ENCODE results near the gene RNF217. TPM values are rescaled to one million over a fixed set of nuclear protein-coding genes. Genes with fewer than 3 reads are reported as not detected.

Gene RNF217
- total and polyA plus RNA-seq, 2 of the 8 experiments (the other 6 are each of a cell fraction or from before 2014, with no cell fraction given), result 2.0 to 8.9 TPM

- Histone ChIP-seq H3K4me1 (replicated peaks in 1 of 4; ENCODE audit: control insufficient read depth in 3 of 4, insufficient read depth in 4 of 4, low read length in 3 of 4) (no peaks in the 10 kb centered on the region), H2BK20ac (ENCODE audit: low read length) (no peak overlapping the region), H3K56ac (replicated peaks; ENCODE audit: insufficient read length, low read depth, low read length) (no peak overlapping the region), H2BK5ac (ENCODE audit: low read depth, low read length) (no peak overlapping the region), H3K18ac (ENCODE audit: extremely low read depth, low read length) (no peak overlapping the region), H4K20me1 (replicated peaks in 1 of 2; ENCODE audit: control insufficient read depth in 1 of 2, insufficient read depth in 2 of 2, low read length in 2 of 2) (no peaks in the 10 kb centered on the region), H3K4me3 (ENCODE audit: extremely low read depth in 1 of 4, insufficient read depth in 2 of 4, low read depth in 3 of 4, low read length in 4 of 4) (no peak overlapping the region), H3K14ac (ENCODE audit: insufficient read length) (no peak overlapping the region), H3K4ac (replicated peaks; ENCODE audit: insufficient read length, low read depth, low read length) (no peak overlapping the region), H3K79me2 (ENCODE audit: control insufficient read depth in 1 of 2, insufficient read depth in 2 of 2, low read length in 2 of 2) (no peaks in the 10 kb centered on the region), H2BK12ac (ENCODE audit: low read depth, low read length) (no peak overlapping the region), H3K9me3 (ENCODE audit: insufficient read depth in 2 of 2, low read depth in 1 of 2, low read length in 1 of 2) (no peaks in the 10 kb centered on the region), H3K4me2 (ENCODE audit: insufficient read depth in 1 of 2, low read depth in 2 of 2, low read length in 2 of 2) (no peak overlapping the region), H3K27ac (ENCODE audit: low read depth, low read length) (no peak overlapping the region), H2AK5ac (ENCODE audit: low read depth, low read length) (no peak overlapping the region), H3K9ac (replicated peaks in 1 of 4; ENCODE audit: extremely low read depth in 1 of 4, low read depth in 3 of 4, low read length in 3 of 4) (no peak overlapping the region), H3K23ac (ENCODE audit: insufficient read length) (no peak overlapping the region), H2BK15ac (ENCODE audit: low read length) (no peak overlapping the region), H2AFZ (ENCODE audit: low read length) (no peak overlapping the region), H3K79me1 (ENCODE audit: low read depth, low read length) (no peaks in the 10 kb centered on the region), H4K8ac (ENCODE audit: extremely low read depth, insufficient read depth, low read length) (no peak overlapping the region), H3K23me2 (ENCODE audit: low read depth, low read length) (no peaks in the 10 kb centered on the region), H2BK120ac (replicated peaks; ENCODE audit: low read depth, low read length) (no peak overlapping the region), H4K91ac (replicated peaks; ENCODE audit: insufficient read length, low read length) (no peak overlapping the region), H3K36me3 (ENCODE audit: control insufficient read depth in 2 of 4, insufficient read depth in 4 of 4, low read length in 3 of 4) (no peaks in the 10 kb centered on the region), H4K5ac (ENCODE audit: insufficient read length, low read depth, low read length) (no peak overlapping the region), H3K27me3 (replicated peaks in 1 of 4; ENCODE audit: control insufficient read depth in 3 of 4, extremely low read depth in 1 of 4, insufficient read depth in 3 of 4, low read length in 3 of 4) (no peaks in the 10 kb centered on the region)
- WGBS, 2 experiments (ENCODE audit: extremely low coverage in 1 of 2, insufficient coverage in 1 of 2, insufficient read length in 1 of 2, insufficient replicate concordance in 2 of 2, low coverage in 1 of 2, low lambda C conversion rate in 2 of 2, missing lambda C conversion rate in 1 of 2), result 88% methylated on average over 2 of the region's 2 CpGs; no CpG with 5 or more reads in 1 of the 2 experiments
- DNase-seq (ENCODE audit: low read depth in 1 of 2, low spot score in 2 of 2), result no peak
- TF ChIP-seq SUZ12 (IDR thresholded peaks at IDR 0.05; ENCODE audit: low read length) (no peak), RXRA (IDR thresholded peaks at IDR 0.05; ENCODE audit: insufficient read depth, low read depth, low read length) (no peak), EP300 (IDR thresholded peaks at IDR 0.05; ENCODE audit: borderline replicate concordance in 1 of 2, low read depth in 2 of 2, low read length in 2 of 2) (no peak)
- POLR2A ChIA-PET (ENCODE audit: partially characterized antibody), result no interaction called here
- CTCF ChIA-PET (ENCODE audit: partially characterized antibody), result no interaction called here
- no peak for FAIRE-seq
Measured at GRCh38 chr6:125083684-125083990, 121.4 kb downstream of the RNF217 start.

Measured in H1 (cell line).